NCI-H1092 treated with DMSO at 0.1 percent for 48 hours (cell line): ENCODE measurements around the gene FITM1.

ENCODE experiments used
- DNase-seq: peaks from one replicate; lab custom pipeline; 2025; lab: John Stamatoyannopoulos, UW

Gene FITM1

GRCh38 chr14:24119691-24120090 is 10.8 kb upstream of the FITM1 start:
- no peak for DNase-seq

- no peak for DNase-seq
Observed at GRCh38 chr14:24121210-24121609, 9.2 kb upstream of the FITM1 start.

- DNase-seq = no peak
Observed at GRCh38 chr14:24122416-24122815, 8.0 kb upstream of the FITM1 start.

- no peak for DNase-seq
Observed at GRCh38 chr14:24122898-24123297, 7.6 kb upstream of the FITM1 start.

- no peak for DNase-seq
Observed at GRCh38 chr14:24123424-24124417, 6.7 kb upstream of the FITM1 start.

GRCh38 chr14:24126939-24127338 is 3.5 kb upstream of the FITM1 start:
- no peak for DNase-seq

GRCh38 chr14:24127673-24128072 is 2.8 kb upstream of the FITM1 start:
- DNase-seq = no peak

GRCh38 chr14:24129410-24129998 is 955 bp upstream of the FITM1 start:
- no peak for DNase-seq

GRCh38 chr14:24130717-24131548 is 474 bp downstream of the FITM1 start:
- DNase-seq = no peak

- no peak for DNase-seq
Observed at GRCh38 chr14:24131549-24131966, 1.1 kb downstream of the FITM1 start.

GRCh38 chr14:24132061-24132685 is 1.7 kb downstream of the FITM1 start:
- peak; percentile 20 for DNase-seq

- no peak for DNase-seq
Observed at GRCh38 chr14:24132976-24133375, 2.5 kb downstream of the FITM1 start.

- no peak for DNase-seq
Observed at GRCh38 chr14:24133735-24134134, 3.3 kb downstream of the FITM1 start.

GRCh38 chr14:24135584-24135833 is 5.0 kb downstream of the FITM1 start:
- DNase-seq = no peak

- DNase-seq = peak; percentile 94
Observed at GRCh38 chr14:24135834-24136683, 5.6 kb downstream of the FITM1 start, which contains the start of gene PSME1. TSS of gene PSME1 (plus strand) at chr14:24136194. CDS start at chr14:24136263, 69 bp downstream.

GRCh38 chr14:24136684-24137528 is 6.4 kb downstream of the FITM1 start:
- peak; percentile 32 for DNase-seq

GRCh38 chr14:24137529-24138395 is 7.3 kb downstream of the FITM1 start:
- no peak for DNase-seq

GRCh38 chr14:24138396-24139271 is 8.2 kb downstream of the FITM1 start:
- no peak for DNase-seq
